ENCODE measurements around the gene KITLG. TPM values are rescaled to one million over a fixed set of nuclear protein-coding genes. Genes with fewer than 3 reads are reported as not detected.

The KITLG gene
- total RNA-seq, 1 experiment from 2014 or later, result 11.7 TPM

DNA sequence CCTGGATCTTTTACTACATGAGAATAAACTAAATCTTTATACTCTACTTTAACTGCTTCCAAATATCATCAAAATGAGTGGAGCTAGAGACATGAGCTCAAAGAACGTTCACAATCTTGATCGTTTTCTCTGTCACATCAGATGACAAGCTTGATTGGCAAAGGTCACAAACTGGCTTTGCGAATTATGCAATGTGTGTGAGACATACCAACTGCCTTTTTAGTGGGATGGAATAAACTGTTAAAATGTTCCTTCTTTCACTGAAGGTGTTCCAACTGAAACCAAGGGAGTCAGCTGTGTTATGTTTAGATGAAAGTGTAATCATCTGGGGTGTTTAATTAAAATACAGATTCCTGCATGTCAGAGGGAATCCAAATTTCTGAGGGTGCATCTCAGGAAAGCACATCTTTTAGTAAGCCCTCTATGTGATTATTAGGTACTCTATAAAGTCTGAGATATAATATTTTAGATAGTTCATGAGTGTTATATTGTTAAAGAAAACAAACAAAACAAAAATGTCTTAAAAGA lies 21.9 kb downstream of the KITLG start:
- no peaks in the 10 kb centered on the region for H3K9me3 ChIP-seq (ENCODE audit: control insufficient read depth, low read depth, low read length)
- no peak overlapping the region for H2BK5ac ChIP-seq (ENCODE audit: insufficient read length, low read length)
- H3K79me1 ChIP-seq (ENCODE audit: insufficient read depth, low read depth, low read length, poor library complexity, severe bottlenecking), result no peaks in the 10 kb centered on the region
- WGBS (ENCODE audit: extremely low coverage, insufficient read length, low lambda C conversion rate), result no CpG with 5 or more reads among the region's 3 CpGs
- no peak overlapping the region for H4K5ac ChIP-seq (ENCODE audit: insufficient read length, low read depth, low read length)
- no peak overlapping the region for H3K4me2 ChIP-seq (ENCODE audit: insufficient read depth, insufficient read length, low read length)
- no peak overlapping the region for H3T11ph ChIP-seq (ENCODE audit: low read length)
- Mint-ChIP-seq H3K27me3 (ENCODE audit: low read depth) (no peaks in the 10 kb centered on the region), H3K4me3 (no peak overlapping the region), H3K9me3 (no peaks in the 10 kb centered on the region), H3K27ac (no peak overlapping the region; a peak in 1 of 7 replicates), H3K36me3 (ENCODE audit: insufficient read depth in 1 of 3, low read depth in 3 of 3) (no peaks in the 10 kb centered on the region), H3K4me1 (peaks cover 14 to 47% of the 10 kb centered on the region in 2 experiments)
- H3K23ac ChIP-seq (ENCODE audit: insufficient read length, low read depth, low read length), result no peak overlapping the region
- H2BK20ac ChIP-seq (ENCODE audit: low read depth, low read length, poor library complexity, severe bottlenecking), result no peak overlapping the region
- no peaks in the 10 kb centered on the region for H3K79me2 ChIP-seq (ENCODE audit: insufficient read depth, low read length)
- H3K27me3 ChIP-seq (ENCODE audit: insufficient read depth, low read length), result no peaks in the 10 kb centered on the region
- H4K91ac ChIP-seq (ENCODE audit: insufficient read length, low read depth, low read length), result no peak overlapping the region
- no peak overlapping the region for H4K8ac ChIP-seq (replicated peaks; ENCODE audit: insufficient read length, low read depth, low read length)
- no peak overlapping the region for H2BK15ac ChIP-seq (ENCODE audit: low read depth, low read length)
- H3K9ac ChIP-seq (ENCODE audit: extremely low read depth, insufficient read length, low read length), result no peak overlapping the region
- H3K56ac ChIP-seq (ENCODE audit: insufficient read length, low read depth, low read length), result no peak overlapping the region
- no peak overlapping the region for H3K14ac ChIP-seq (ENCODE audit: insufficient read depth, low read length)
- TF ChIP-seq, protein P1, sequence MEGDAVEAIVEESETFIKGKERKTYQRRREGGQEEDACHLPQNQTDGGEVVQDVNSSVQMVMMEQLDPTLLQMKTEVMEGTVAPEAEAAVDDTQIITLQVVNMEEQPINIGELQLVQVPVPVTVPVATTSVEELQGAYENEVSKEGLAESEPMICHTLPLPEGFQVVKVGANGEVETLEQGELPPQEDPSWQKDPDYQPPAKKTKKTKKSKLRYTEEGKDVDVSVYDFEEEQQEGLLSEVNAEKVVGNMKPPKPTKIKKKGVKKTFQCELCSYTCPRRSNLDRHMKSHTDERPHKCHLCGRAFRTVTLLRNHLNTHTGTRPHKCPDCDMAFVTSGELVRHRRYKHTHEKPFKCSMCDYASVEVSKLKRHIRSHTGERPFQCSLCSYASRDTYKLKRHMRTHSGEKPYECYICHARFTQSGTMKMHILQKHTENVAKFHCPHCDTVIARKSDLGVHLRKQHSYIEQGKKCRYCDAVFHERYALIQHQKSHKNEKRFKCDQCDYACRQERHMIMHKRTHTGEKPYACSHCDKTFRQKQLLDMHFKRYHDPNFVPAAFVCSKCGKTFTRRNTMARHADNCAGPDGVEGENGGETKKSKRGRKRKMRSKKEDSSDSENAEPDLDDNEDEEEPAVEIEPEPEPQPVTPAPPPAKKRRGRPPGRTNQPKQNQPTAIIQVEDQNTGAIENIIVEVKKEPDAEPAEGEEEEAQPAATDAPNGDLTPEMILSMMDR (conservative IDR thresholded peaks at IDR 0.05), result no peak
- H2AK5ac ChIP-seq (ENCODE audit: insufficient read length, low read length), result no peak overlapping the region
- H3K4ac ChIP-seq (ENCODE audit: low read depth, low read length), result no peak overlapping the region
- no peak overlapping the region for H3K27ac ChIP-seq (ENCODE audit: insufficient read length, low read depth, low read length)
- no peak overlapping the region for H2BK12ac ChIP-seq (ENCODE audit: insufficient read length, low read depth, low read length)
- H2AFZ ChIP-seq (ENCODE audit: low read length), result no peak overlapping the region
- H3K18ac ChIP-seq (ENCODE audit: insufficient read length, low read depth, low read length), result no peak overlapping the region
- no peaks in the 10 kb centered on the region for H4K20me1 ChIP-seq (ENCODE audit: control insufficient read depth, insufficient read depth, insufficient read length)
- H2BK120ac ChIP-seq (ENCODE audit: low read depth, low read length, poor library complexity, severe bottlenecking), result no peak overlapping the region
- H3K4me1 ChIP-seq (ENCODE audit: insufficient read depth, low read length), result peaks cover 8% of the 10 kb centered on the region; the same call in 1 of the 2 replicates
- no peak for DNase-seq
- H3K23me2 ChIP-seq (ENCODE audit: insufficient read length, low read depth, low read length, poor library complexity, severe bottlenecking), result no peaks in the 10 kb centered on the region

All from H9 (cell line).